SU-DHL-6 (cell line): ENCODE data around the gene RFX4.

Source experiments
- H2AFZ ChIP-seq: fragments of 200-600 bp; sonication (generic); 2 replicates; pipeline ENCODE4 v1.6.1; 2014; ENCODE audit warnings: low read depth, mild to moderate bottlenecking, moderate library complexity, mixed read lengths, antibody characterized with exemption, low read length; ENCODE audit not compliant: severe bottlenecking
- H3F3A ChIP-seq: fragments of 200-600 bp; shearing (Covaris generic); 2 replicates; pipeline ENCODE4 v1.6.0; 2016; ENCODE audit warnings: antibody characterized with exemption, mild to moderate bottlenecking; ENCODE audit not compliant: insufficient read depth
- H3K27ac ChIP-seq: fragments of 200-600 bp; sonication (generic); 2 replicates; pipeline ENCODE4 v1.5.1; 2016; ENCODE audit warnings: low read depth, mild to moderate bottlenecking, low read length, moderate library complexity, mixed read lengths
- H3K27me3 ChIP-seq: fragments of 200-600 bp; sonication (generic), shearing (Covaris generic); 2 replicates; pipeline ENCODE4 v1.6.0; 2014; ENCODE audit warnings: mild to moderate bottlenecking, low read length
- H3K36me3 ChIP-seq: fragments of 200-600 bp; sonication (generic); 2 replicates; pipeline ENCODE4 v1.6.1; 2014; ENCODE audit warnings: mild to moderate bottlenecking, low read length, mixed read lengths
- H3K4me2 ChIP-seq: fragments of 300-600, 200-600 bp; shearing (Covaris generic), sonication (generic); 2 replicates; pipeline ENCODE4 v1.6.0; 2014; ENCODE audit warnings: low read length, low read depth, mild to moderate bottlenecking; ENCODE audit not compliant: poor library complexity, severe bottlenecking
- H3K4me3 ChIP-seq: fragments of 200-600 bp; sonication (generic); 2 replicates; pipeline ENCODE4 v1.5.1; 2014; ENCODE audit warnings: antibody characterized with exemption, low read length, mild to moderate bottlenecking, mixed read lengths; ENCODE audit not compliant: insufficient read depth, poor library complexity, severe bottlenecking
- H3K79me2 ChIP-seq: fragments of 200-600 bp; sonication (generic); 2 replicates; pipeline ENCODE4 v1.6.1; 2014; ENCODE audit warnings: mild to moderate bottlenecking, low read length, moderate library complexity; ENCODE audit not compliant: insufficient read depth
- H3K9ac ChIP-seq: fragments of 200-600 bp; sonication (generic); 2 replicates; pipeline ENCODE4 v1.7.0; 2014; ENCODE audit warnings: mild to moderate bottlenecking, low read length
- H3K9me2 ChIP-seq: fragments of 200-600 bp; sonication (generic); replicated peaks from 2 replicates; pipeline ENCODE4 v1.6.1; 2014; ENCODE audit warnings: low read length; ENCODE audit not compliant: insufficient read depth
- H3K9me3 ChIP-seq: fragments of 200-600 bp; sonication (generic); 2 replicates; pipeline ENCODE4 v1.6.1; 2014; ENCODE audit warnings: low read length, mixed read lengths; ENCODE audit not compliant: insufficient read depth
- H4K20me1 ChIP-seq: fragments of 200-600 bp; sonication (generic); 2 replicates; pipeline ENCODE4 v1.6.1; 2014; ENCODE audit warnings: low read depth, mild to moderate bottlenecking, antibody characterized with exemption, low read length, moderate library complexity, mixed read lengths
- EZH2phosphoT487 ChIP-seq: fragments of 200-600 bp; sonication (generic), shearing (Covaris generic); conservative IDR thresholded peaks from 2 replicates; pipeline ENCODE4 v1.6.1; 2018; ENCODE audit warnings: mild to moderate bottlenecking, antibody characterized with exemption, low read length, moderate library complexity, mixed read lengths
- TF ChIP-seq, protein P1 (sequence below): fragments of 200-600 bp; sonication (generic); IDR thresholded peaks from one replicate; pipeline ENCODE4 v1.5.1; 2017; ENCODE audit warnings: antibody characterized with exemption, mild to moderate bottlenecking, low read length, moderate library complexity; ENCODE audit not compliant: insufficient read depth, poor library complexity, severe bottlenecking

The RFX4 gene

DNA sequence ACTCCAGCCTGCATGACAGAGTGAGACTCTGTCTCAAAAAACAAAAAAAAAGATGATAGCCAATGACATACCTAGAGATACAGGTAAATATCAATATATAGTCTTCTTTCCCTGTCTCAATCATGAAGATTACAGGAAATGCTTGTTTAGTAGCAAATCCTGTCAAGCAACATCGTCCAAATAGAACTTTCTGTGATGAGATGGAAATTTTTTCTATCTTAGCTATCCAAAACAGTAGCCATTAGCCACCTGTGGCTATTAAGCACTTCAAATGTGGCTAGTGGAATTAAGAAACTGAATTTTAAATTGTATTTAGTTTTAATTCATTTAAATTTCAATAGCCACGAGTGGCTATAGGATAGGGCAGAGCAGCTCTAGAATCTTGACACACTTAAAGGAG lies 158.4 kb downstream of the RFX4 start:
- H3K9ac ChIP-seq: no peak overlapping the region

GRCh38 chr12:106743270-106743988 lies 160.6 kb downstream of the RFX4 start:
- Histone ChIP-seq H3K4me2 (no peak overlapping the region), H3K9ac (no peak overlapping the region), H3K27ac (no peak overlapping the region), H3K9me2 (no peaks in the 10 kb centered on the region), H3K9me3 (no peaks in the 10 kb centered on the region), H3K79me2 (no peaks in the 10 kb centered on the region), H2AFZ (no peak overlapping the region), H3K4me3 (no peak overlapping the region), H3K27me3 (no peaks in the 10 kb centered on the region), H3K36me3 (no peaks in the 10 kb centered on the region), H3F3A (no peaks in the 10 kb centered on the region), H4K20me1 (no peaks in the 10 kb centered on the region)
- TF ChIP-seq, protein P1, sequence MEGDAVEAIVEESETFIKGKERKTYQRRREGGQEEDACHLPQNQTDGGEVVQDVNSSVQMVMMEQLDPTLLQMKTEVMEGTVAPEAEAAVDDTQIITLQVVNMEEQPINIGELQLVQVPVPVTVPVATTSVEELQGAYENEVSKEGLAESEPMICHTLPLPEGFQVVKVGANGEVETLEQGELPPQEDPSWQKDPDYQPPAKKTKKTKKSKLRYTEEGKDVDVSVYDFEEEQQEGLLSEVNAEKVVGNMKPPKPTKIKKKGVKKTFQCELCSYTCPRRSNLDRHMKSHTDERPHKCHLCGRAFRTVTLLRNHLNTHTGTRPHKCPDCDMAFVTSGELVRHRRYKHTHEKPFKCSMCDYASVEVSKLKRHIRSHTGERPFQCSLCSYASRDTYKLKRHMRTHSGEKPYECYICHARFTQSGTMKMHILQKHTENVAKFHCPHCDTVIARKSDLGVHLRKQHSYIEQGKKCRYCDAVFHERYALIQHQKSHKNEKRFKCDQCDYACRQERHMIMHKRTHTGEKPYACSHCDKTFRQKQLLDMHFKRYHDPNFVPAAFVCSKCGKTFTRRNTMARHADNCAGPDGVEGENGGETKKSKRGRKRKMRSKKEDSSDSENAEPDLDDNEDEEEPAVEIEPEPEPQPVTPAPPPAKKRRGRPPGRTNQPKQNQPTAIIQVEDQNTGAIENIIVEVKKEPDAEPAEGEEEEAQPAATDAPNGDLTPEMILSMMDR: no peak
- TF ChIP-seq EZH2phosphoT487: no peak

More for the DNA sequence above, 158.4 kb downstream of the RFX4 start:
- H3F3A ChIP-seq: no peaks in the 10 kb centered on the region
- H3K9me2 ChIP-seq: no peaks in the 10 kb centered on the region
- TF ChIP-seq, protein P1: no peak
- no peak for TF ChIP-seq EZH2phosphoT487
- H3K36me3 ChIP-seq: no peaks in the 10 kb centered on the region
- H3K4me2 ChIP-seq: no peak overlapping the region
- H3K27ac ChIP-seq: no peak overlapping the region
- no peaks in the 10 kb centered on the region for H3K79me2 ChIP-seq
- no peak overlapping the region for H2AFZ ChIP-seq
- no peaks in the 10 kb centered on the region for H4K20me1 ChIP-seq
- no peaks in the 10 kb centered on the region for H3K27me3 ChIP-seq
- no peaks in the 10 kb centered on the region for H3K9me3 ChIP-seq
- H3K4me3 ChIP-seq: no peak overlapping the region

- no peak overlapping the region for H3K27ac ChIP-seq
- no peak overlapping the region for H2AFZ ChIP-seq
Measured at GRCh38 chr12:106744600-106744999, 161.8 kb downstream of the RFX4 start.

More at GRCh38 chr12:106744600-106744999, 161.8 kb downstream of the RFX4 start:
- no peaks in the 10 kb centered on the region for H3K79me2 ChIP-seq
- no peaks in the 10 kb centered on the region for H3K9me2 ChIP-seq
- no peak overlapping the region for H3K9ac ChIP-seq
- H3K27me3 ChIP-seq: no peaks in the 10 kb centered on the region
- no peaks in the 10 kb centered on the region for H4K20me1 ChIP-seq
- no peaks in the 10 kb centered on the region for H3K36me3 ChIP-seq
- TF ChIP-seq, protein P1: no peak
- TF ChIP-seq EZH2phosphoT487: no peak
- H3K4me2 ChIP-seq: no peak overlapping the region
- no peak overlapping the region for H3K4me3 ChIP-seq
- no peaks in the 10 kb centered on the region for H3K9me3 ChIP-seq
- no peaks in the 10 kb centered on the region for H3F3A ChIP-seq
